ENCODE data around the gene MAPRE2. TPM values are rescaled to one million over a fixed set of nuclear protein-coding genes. Genes with fewer than 3 reads are reported as not detected.

MAPRE2 gene
- total RNA-seq, 2 donors from 2014 or later = 16.1 to 17.2 TPM

DNA sequence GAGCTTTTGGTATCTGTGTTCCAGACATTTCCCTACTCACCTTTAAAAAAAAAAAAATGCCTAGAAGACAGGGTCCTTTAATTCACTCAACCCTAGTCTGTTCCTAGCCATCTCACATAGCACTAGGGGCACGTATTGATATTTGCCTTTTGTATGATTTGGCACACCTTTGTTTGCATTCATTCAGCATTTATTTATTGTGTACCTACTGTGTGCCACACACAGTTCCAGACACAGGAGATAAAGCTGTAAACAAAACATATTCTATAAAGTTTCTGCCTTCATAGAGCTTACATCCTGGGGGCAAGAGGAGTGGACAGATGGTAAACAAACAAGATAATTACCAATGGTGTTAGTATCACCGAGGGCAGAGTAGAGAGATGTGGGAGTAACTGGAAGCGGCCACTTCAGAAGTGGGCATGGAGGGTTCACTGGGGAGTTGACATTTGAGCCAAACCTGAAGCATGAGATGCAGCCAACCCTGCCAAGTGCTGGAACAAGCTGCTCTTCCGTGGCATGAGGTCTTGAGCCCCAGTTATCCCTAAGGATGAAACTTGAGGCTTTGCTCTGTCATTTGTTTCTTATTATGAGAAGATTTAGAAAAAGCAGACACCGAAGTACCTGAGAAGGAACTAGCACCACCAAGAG, 18.2 kb downstream of the MAPRE2 start:
- H3K36me3 ChIP-seq = no peaks in the 10 kb centered on the region
- H3K27me3 ChIP-seq (replicated peaks; ENCODE audit: insufficient read depth) = no peaks in the 10 kb centered on the region
- TF ChIP-seq POLR2A (IDR thresholded peaks at IDR 0.05) (no peak), POLR2AphosphoS5 (IDR thresholded peaks at IDR 0.05) (no peak)
- TF ChIP-seq, protein P1, sequence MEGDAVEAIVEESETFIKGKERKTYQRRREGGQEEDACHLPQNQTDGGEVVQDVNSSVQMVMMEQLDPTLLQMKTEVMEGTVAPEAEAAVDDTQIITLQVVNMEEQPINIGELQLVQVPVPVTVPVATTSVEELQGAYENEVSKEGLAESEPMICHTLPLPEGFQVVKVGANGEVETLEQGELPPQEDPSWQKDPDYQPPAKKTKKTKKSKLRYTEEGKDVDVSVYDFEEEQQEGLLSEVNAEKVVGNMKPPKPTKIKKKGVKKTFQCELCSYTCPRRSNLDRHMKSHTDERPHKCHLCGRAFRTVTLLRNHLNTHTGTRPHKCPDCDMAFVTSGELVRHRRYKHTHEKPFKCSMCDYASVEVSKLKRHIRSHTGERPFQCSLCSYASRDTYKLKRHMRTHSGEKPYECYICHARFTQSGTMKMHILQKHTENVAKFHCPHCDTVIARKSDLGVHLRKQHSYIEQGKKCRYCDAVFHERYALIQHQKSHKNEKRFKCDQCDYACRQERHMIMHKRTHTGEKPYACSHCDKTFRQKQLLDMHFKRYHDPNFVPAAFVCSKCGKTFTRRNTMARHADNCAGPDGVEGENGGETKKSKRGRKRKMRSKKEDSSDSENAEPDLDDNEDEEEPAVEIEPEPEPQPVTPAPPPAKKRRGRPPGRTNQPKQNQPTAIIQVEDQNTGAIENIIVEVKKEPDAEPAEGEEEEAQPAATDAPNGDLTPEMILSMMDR (IDR thresholded peaks at IDR 0.05) = no peak
- WGBS = 72% methylated on average over 5 of the region's 5 CpGs
- DNase-seq (ENCODE audit: low spot score) = no peak
- H3K4me1 ChIP-seq (replicated peaks) = no peaks in the 10 kb centered on the region
- H3K27ac ChIP-seq = no peak overlapping the region
- intact Hi-C loops (cut with DNase I) = no loop called here
- H3K4me3 ChIP-seq = no peak overlapping the region
- H3K9me3 ChIP-seq = no peaks in the 10 kb centered on the region

DNA sequence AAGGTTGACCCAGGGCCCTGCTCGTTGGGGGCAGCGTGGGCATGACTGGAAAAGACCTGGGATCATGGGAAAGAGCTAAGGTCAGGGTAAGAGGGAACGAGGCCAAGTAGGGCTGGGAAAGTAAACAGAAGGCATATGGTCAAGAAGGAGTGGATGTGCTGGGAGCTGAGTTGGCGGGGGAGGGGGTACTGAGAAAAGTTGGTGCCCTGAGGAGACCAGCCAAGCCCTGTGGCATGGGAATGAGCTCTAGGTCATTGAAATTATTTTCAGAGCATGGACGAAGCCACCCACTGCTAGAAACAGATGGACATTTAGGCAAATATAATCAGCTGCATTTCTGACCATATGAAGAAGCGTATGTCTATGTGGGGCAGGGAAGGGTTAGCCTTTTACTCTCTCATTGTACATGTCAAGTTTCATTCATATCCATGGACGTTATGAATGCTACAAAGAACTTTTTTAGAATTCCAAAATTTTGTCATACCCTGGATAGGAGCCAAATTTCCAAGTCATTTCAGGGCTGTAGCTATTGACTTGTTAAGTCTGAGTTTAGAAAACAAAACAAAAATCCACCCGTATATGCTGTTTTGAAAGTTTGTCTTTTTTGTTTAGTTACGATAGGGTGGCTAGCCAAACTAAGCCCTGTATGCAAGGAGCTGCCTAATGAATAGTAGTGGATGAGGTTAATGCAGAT, 19.1 kb downstream of the MAPRE2 start:
- no peak overlapping the region for H3K27ac ChIP-seq
- H3K9me3 ChIP-seq = no peaks in the 10 kb centered on the region
- WGBS = 76% methylated on average over 9 of the region's 9 CpGs
- H3K27me3 ChIP-seq (replicated peaks; ENCODE audit: insufficient read depth) = no peaks in the 10 kb centered on the region
- no peak overlapping the region for H3K4me3 ChIP-seq
- H3K36me3 ChIP-seq = no peaks in the 10 kb centered on the region
- DNase-seq (ENCODE audit: low spot score) = no peak
- intact Hi-C loops (cut with DNase I) = no loop called here
- H3K4me1 ChIP-seq (replicated peaks) = no peaks in the 10 kb centered on the region
- TF ChIP-seq POLR2A (IDR thresholded peaks at IDR 0.05) (no peak), POLR2AphosphoS5 (IDR thresholded peaks at IDR 0.05) (no peak)
- TF ChIP-seq, protein P1 (IDR thresholded peaks at IDR 0.05) = no peak

DNA sequence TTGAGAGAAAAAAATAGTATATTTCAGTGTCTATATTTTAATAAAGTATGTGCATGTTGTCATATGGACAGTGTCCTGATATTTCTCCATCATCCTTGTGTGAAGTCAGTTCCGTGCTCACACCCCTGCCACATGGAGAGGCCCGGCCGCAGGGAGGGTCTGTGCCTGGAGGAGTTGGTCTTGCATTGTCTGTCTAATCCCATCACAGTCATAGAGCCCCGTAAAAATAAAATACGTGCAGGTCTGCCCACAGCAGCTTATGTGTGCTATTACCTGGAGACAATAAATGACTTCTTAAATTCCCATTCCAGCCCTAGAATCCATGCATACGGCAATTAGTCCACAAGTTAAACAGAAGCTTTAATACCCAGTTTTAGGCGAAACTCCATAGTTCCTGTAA, 20.1 kb downstream of the MAPRE2 start:
- H3K4me1 ChIP-seq (replicated peaks) = no peaks in the 10 kb centered on the region

DNA sequence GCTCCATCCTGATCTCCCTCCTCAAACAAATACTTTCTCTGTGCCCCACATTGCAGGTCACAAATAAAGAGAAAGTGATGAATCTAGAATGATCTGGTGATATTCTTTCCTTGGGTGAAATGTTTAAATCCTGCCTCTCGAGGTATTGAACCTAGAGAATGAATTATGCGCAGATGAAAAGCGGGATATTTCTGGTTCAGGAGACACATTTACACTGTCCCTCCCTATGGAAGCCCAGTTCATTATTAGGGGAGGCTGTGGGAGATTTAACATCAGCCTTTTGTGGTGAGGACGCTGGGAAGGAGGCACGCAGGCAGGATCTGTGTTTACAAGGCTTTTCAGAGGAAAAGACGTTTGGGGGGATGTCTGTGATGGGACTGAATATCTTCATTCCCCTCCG, 20.6 kb downstream of the MAPRE2 start:
- TF ChIP-seq, protein P1 (IDR thresholded peaks at IDR 0.05) = no peak
- TF ChIP-seq POLR2AphosphoS5 (IDR thresholded peaks at IDR 0.05) (no peak), POLR2A (IDR thresholded peaks at IDR 0.05) (no peak)
- 84% methylated on average over 7 of the region's 7 CpGs for WGBS
- Histone ChIP-seq H3K9me3 (no peaks in the 10 kb centered on the region), H3K4me3 (no peak overlapping the region), H3K36me3 (no peaks in the 10 kb centered on the region), H3K4me1 (replicated peaks) (no peaks in the 10 kb centered on the region), H3K27me3 (replicated peaks; ENCODE audit: insufficient read depth) (no peaks in the 10 kb centered on the region), H3K27ac (no peak overlapping the region)
- intact Hi-C loops (cut with DNase I) = no loop called here
- no peak for DNase-seq (ENCODE audit: low spot score)

More for the DNA sequence above, 20.1 kb downstream of the MAPRE2 start:
- H3K27me3 ChIP-seq (replicated peaks; ENCODE audit: insufficient read depth) = no peaks in the 10 kb centered on the region
- H3K9me3 ChIP-seq = no peaks in the 10 kb centered on the region
- H3K36me3 ChIP-seq = no peaks in the 10 kb centered on the region
- H3K27ac ChIP-seq = no peak overlapping the region
- no peak for DNase-seq (ENCODE audit: low spot score)
- TF ChIP-seq, protein P1 (IDR thresholded peaks at IDR 0.05) = no peak
- TF ChIP-seq POLR2A (IDR thresholded peaks at IDR 0.05) = no peak
- TF ChIP-seq POLR2AphosphoS5 (IDR thresholded peaks at IDR 0.05) = no peak
- intact Hi-C loops (cut with DNase I) = no loop called here
- WGBS = 59% methylated on average over 7 of the region's 7 CpGs
- H3K4me3 ChIP-seq = no peak overlapping the region

DNA sequence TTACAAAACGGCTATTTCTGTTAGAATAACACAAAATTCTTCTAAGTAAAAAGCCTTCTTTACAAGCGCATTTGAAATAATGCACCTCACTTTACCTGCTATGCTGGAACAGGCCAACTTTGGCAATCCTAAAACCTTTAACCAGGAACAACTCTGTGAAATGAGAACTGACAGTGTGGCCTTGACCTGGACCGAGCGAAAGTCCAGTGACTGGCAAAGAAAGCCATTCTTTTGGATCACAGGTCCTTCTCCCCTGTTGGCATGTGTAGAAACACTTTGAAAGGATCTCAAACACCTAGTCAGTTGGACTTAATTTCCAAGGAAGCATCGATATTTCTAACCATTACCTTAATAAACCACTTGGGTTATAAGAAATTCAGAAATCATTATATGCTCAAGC, 21.2 kb downstream of the MAPRE2 start:
- WGBS = 89% methylated on average over 5 of the region's 5 CpGs
- H3K4me3 ChIP-seq = no peak overlapping the region
- no peak overlapping the region for H3K27ac ChIP-seq
- no peak for DNase-seq (ENCODE audit: low spot score)
- H3K9me3 ChIP-seq = no peaks in the 10 kb centered on the region
- no peaks in the 10 kb centered on the region for H3K27me3 ChIP-seq (replicated peaks; ENCODE audit: insufficient read depth)
- no peaks in the 10 kb centered on the region for H3K36me3 ChIP-seq
- no peak for TF ChIP-seq POLR2A (IDR thresholded peaks at IDR 0.05)
- TF ChIP-seq, protein P1 (IDR thresholded peaks at IDR 0.05) = no peak
- TF ChIP-seq POLR2AphosphoS5 (IDR thresholded peaks at IDR 0.05) = no peak
- intact Hi-C loops (cut with DNase I) = no loop called here
- no peaks in the 10 kb centered on the region for H3K4me1 ChIP-seq (replicated peaks)
